GM21737 (cell line): Measurements from ENCODE around the gene BMP7.
"Not testable (repeated sequence)": the region's sequence is repeated elsewhere in the genome, so short reads cannot be mapped to it uniquely, and the experiment has no call there.

ENCODE experiments used
- ATAC-seq: cut with Tn5 transposase; IDR thresholded peaks from one replicate; pipeline ENCODE4 v1.9.1; 2021; ENCODE audit warnings: mild to moderate bottlenecking, moderate library complexity; ENCODE audit not compliant: unreplicated experiment

Gene BMP7

GRCh38 chr20:57157787-57158186, 108.7 kb downstream of the BMP7 start:
- ATAC-seq, result not testable (repeated sequence)

DNA sequence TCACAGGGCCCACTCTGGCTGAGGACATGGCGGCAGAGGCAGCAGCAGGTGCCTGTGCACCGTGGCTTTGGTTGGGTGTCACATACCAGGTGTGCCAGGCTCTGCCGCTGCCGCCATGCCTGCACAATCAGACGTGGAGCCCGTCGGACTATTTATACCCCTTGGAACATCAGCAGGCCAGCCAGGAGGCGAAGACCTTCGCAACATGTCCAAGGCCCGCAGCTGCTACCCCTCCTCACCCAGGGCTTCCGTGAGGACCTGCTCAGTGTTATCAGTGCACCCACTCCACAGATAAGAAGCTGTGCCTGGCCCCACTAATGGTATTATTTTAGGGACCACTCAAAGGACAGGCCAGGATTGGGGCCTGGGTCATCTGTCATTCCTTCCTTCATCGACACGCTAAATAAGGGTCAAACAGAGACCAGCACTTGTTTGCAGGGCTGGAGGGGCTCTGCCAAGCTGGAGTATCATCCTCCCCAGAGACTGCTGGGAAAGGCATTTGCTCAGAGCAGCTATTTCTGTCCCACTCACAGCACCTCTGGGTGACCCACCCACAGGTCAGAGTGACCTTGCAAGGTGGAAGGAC, 109.2 kb downstream of the BMP7 start:
- no peak for ATAC-seq

- ATAC-seq, result no peak
Measured at GRCh38 chr20:57156011-57156729, 110.3 kb downstream of the BMP7 start.

DNA sequence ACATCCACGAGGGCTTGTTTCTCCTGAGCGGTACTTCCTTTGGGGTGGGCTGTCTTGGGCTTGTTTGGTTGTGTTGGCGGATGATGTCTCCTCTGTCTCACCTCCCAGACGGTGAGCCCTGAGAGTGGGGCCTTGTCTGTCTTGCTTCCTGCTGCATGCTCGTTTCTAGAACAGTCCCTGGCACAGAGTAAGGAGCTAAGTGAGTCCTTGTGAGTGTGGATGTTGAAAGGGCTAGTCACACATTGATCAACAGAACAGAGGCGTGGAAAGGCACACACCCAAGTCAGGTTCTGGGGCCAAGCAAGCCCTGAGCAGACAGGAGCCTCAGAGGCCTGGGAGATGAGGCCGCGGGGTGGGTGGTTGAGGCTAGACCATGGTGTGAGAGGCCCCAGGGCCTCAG, 111.0 kb downstream of the BMP7 start:
- no peak for ATAC-seq

DNA sequence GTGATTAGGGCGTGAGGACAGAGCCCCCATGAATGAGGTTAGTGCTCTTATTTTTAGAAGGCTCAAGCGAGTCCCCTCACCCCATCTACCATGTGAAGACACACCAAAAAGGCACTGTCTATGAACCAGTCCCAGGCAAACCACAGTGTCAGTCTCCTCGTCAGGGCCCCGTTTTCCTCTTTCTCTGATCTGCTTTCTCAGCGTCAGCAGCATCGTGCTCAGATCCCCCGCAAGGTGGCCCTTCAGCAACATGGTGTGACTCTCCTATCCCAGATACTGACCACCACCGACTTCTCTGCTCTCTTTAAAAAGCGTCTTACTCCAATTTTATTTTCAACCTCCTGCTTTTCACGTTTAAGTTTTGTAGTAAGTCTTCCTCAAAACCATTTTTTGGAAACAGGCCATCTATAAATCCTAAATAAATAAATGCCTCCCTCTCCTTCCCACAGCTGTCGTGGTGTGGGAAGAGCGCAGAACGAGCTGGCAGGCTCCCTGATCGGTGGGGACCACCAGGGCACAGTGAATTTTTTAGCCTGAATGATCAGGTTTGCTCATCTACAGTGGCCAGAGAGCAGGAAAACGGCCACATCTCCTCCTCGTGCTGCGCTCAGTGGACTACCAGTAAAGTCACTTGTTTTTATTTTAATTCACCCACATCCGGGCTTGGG, 113.1 kb downstream of the BMP7 start:
- ATAC-seq, result no peak

GRCh38 chr20:57152557-57152956, 113.9 kb downstream of the BMP7 start:
- ATAC-seq, result no peak

DNA sequence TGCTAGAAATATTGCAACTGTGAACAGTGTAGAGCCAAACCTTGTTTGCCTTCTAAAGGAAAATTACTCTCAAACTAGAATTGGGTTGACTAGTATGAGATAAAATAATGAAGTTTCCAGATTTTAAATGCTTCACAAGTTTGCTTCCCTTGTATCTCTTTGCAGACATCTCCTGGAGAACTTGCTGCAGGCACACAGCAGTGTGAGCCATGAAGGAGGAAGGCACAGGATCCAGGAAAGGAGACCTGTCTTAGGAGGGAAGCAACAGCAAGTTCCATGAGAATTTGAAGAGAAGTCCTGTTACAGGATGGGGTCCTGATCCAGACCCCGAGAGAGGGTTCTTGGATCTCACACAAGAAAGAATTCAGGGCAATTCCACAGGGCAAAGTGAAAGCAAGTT, 115.9 kb downstream of the BMP7 start:
- ATAC-seq, result no peak

GRCh38 chr20:57148263-57148662, 118.2 kb downstream of the BMP7 start:
- no peak for ATAC-seq

DNA sequence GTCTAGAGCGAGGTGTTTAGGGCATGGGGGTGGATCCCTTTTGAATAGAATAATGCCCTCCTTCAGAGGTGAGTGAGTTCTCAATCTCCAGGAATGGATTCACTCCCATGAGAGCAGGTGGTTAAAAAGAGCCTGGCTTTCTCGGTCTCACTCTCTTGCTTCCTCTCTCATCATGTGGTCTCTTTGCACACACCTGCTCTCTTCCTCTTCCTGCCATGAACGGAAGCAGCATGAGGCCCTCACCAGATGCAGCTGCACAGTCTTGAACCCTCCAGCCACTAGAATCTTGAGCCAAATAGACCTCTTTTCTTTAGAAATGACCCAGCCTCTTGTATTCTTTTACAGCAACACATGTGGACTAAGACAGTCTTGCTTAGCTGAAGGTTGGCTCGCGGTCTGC, 119.3 kb downstream of the BMP7 start:
- ATAC-seq, result no peak

- no peak for ATAC-seq
Measured at GRCh38 chr20:57146155-57146554, 120.3 kb downstream of the BMP7 start.

- ATAC-seq, result no peak
Measured at GRCh38 chr20:57145089-57145631, 121.3 kb downstream of the BMP7 start.

DNA sequence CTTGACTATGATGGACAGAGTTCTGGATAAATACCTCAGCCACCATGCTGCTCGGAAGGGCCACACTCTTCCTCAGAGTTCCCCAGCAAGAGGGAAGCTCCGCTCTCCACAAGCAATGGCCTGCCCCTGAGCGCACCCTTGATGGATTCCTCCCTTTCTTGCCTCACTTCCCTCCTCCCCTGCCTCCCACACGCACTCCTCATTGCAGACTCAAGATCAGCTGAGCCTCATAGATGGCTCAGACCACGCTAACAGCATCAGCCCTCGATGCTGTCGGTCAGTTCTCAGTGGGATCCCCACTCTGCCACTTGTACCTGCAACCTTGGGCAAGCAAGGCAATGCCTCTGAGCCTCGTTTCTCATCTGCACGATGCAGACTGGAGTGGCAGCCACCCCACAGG, 123.3 kb downstream of the BMP7 start:
- ATAC-seq, result no peak

- no peak for ATAC-seq
Measured at GRCh38 chr20:57142667-57143066, 123.8 kb downstream of the BMP7 start.

DNA sequence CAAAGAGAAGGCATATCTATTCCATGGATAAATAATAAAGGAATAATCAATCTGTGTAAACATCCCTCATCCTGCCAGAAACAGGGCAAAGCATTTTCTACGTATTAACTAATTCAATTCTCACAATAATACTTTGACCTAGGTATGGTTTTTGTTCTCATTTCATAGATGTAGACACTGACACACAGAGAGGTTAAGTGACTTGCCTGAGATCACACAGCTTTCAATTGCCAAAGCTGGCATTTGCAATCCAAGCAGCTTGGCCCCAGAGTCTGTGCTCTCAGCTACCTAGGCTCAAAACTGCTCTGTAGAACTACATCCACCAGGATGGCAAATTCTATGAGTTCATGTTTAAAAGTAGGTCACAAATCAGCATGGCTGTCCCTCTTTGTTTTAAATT, 124.9 kb downstream of the BMP7 start:
- ATAC-seq, result no peak

DNA sequence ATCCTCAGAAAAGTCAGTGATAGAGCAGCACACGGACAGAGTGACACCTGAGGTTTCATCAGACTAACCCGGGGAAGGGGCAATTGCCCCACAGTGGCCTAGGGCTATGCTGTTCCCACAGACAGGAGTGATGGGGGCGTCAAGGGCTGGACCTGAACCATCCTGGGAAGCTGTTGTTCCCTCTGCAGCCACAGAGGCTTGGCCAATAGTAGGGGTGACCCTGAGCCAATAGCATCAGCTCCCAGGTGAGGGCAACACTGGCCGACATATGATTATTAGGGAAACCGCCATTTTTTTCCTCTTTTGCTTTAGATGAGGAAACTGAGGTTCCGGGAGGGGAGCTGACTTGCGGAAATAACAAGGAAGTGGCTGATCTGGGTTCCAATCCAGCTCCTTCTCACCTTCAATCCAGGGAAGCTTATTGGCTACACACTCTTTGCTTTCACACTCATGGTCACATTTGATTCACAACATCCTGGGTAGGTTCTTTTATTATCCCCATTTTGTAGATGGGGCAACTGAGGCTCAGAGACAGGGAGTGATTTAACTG, 126.0 kb downstream of the BMP7 start:
- no peak for ATAC-seq

DNA sequence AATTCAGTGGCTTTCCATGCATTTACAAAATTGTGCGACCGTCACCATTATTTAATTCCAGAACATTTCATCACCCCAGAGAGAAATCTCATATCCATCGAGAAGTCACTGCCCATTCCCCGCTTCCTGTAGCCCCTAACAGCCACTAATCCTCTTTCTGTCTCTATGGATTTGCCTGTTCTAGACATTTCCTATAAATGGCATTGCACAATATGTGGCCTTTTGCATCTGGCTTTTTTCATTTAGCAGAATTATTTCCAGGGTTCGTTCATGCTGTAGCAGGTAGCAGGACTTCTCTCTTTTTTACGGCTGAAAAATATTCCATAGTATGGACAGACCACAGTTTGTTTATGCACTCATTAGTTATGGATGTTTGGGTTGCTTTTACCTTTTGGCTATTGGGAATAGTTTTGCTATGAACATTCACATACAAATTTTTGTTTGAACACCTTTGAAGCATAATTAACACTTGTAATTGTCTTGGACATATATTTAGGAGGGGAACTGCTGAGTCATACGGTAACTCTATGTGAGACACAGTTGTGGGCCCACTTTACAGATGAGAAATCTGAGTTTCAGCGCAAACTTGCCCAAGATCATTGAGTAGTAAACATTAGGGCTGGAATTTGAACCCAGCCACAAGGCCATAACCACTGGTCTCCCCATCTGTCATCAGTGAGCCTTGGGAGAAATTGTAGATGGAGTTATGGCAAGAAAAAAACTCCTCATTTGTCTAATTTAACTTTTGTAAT, 126.9 kb downstream of the BMP7 start:
- no peak for ATAC-seq

- ATAC-seq, result no peak
Measured at GRCh38 chr20:57138198-57138995, 128.0 kb downstream of the BMP7 start.

DNA sequence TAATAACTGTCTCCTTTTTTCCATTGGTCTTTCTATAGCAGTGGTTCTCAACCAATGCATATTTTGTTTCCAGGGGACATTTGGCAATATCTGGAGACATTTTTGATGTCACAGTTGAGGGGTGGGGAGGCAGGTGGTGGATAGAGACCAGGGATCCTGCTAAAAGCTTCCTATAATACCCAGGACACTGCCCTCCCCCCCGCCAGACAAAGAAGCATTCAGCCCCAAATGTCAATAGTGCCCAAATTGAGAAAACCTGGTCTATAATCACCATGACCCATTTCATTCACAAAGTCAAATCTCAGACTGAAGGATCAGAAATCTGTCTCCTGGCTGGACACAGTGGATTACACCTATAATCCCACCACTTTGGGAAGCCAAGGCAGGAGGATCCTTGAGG, 128.8 kb downstream of the BMP7 start:
- no peak for ATAC-seq

DNA sequence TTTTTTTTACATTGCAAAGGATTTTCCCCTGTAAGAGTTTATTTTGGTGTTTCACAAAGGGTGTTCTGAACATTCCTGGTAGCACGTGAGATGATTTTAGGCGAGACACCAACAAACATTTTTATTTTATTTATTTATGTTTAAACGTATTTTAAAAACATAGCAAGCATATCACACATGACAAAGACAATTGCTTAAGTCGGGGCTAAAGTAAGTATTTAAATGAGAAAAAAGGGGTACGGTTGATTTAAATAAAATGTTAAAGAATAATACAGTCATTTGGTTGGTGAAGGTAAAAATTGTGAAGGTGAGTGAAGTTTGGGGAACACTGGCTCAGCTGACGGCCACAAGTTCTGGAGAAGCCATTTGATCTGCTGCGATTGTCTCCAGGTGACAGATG, 129.7 kb downstream of the BMP7 start:
- no peak for ATAC-seq

GRCh38 chr20:57135875-57136274, 130.6 kb downstream of the BMP7 start:
- no peak for ATAC-seq
